PC-3 (cell line): Measurements from ENCODE around the gene PTGDS. TPM values are rescaled to one million over a fixed set of nuclear protein-coding genes. Genes with fewer than 3 reads are reported as not detected.

Experiments used
- ATAC-seq: fragments of 200-7000 bp; cut with Tn5 transposase; 2 replicates; pipeline ENCODE4 v1.9.1; 2020; ENCODE audit warnings: mild to moderate bottlenecking, moderate library complexity
- BruUV-seq: library from RNA; stranded (reverse); fragments of 400-500 nt; replicated peaks from 2 replicates; lab custom pipeline; 2021; lab: Mats Ljungman, UMichigan
- CTCF ChIA-PET: fragments of 300-600 bp; sonication (Branson Sonifier 250); formaldehyde crosslinking; loops from one replicate; lab custom pipeline; 2022; ENCODE audit warnings: antibody characterized with exemption; lab: Charles Lee
- POLR2A ChIA-PET: fragments of 300-600 bp; sonication (Branson Sonifier 250); formaldehyde crosslinking; loops from one replicate; lab custom pipeline; 2022; ENCODE audit warnings: antibody characterized with exemption; ENCODE audit not compliant: unreplicated experiment; lab: Charles Lee
- DNase-seq: peaks from one replicate; pipeline ENCODE4 v3.0.0-alpha.2; 2015
- H2AFZ ChIP-seq: fragments of 300-600 bp; sonication (generic); 2 replicates; pipeline ENCODE4 v1.6.0; 2016; ENCODE audit warnings: antibody characterized with exemption, low read length
- H3F3A ChIP-seq: fragments of 300-600 bp; sonication (generic); one replicate; pipeline ENCODE4 v1.6.0; 2017; ENCODE audit warnings: antibody characterized with exemption, low read length, control low read depth, mild to moderate bottlenecking; ENCODE audit not compliant: unreplicated experiment
- H3K27ac ChIP-seq: fragments of 300-600 bp; sonication (generic); 2 replicates; pipeline ENCODE4 v1.5.1; 2016; ENCODE audit warnings: mild to moderate bottlenecking, low read length
- H3K27me3 ChIP-seq: fragments of 300-600 bp; sonication (generic); 2 replicates; pipeline ENCODE4 v1.6.1; 2016; ENCODE audit warnings: low read length, mixed read lengths
- H3K36me3 ChIP-seq: fragments of 300-600 bp; sonication (generic); 2 replicates; pipeline ENCODE4 v1.6.1; 2016; ENCODE audit warnings: low read depth, mixed run types, low read length, mixed read lengths
- H3K4me1 ChIP-seq: fragments of 300-600 bp; sonication (generic); 2 replicates; pipeline ENCODE4 v1.5.1; 2016; ENCODE audit warnings: low read length; ENCODE audit not compliant: insufficient read depth
- H3K4me2 ChIP-seq: fragments of 300-600 bp; sonication (generic); 2 replicates; pipeline ENCODE4 v1.6.0; 2016; ENCODE audit warnings: low read length
- H3K4me3 ChIP-seq: fragments of 300-600 bp; sonication (generic); 2 replicates; pipeline ENCODE4 v1.5.1; 2016; ENCODE audit warnings: mild to moderate bottlenecking, low read length, mixed read lengths
- H3K79me2 ChIP-seq: fragments of 300-600 bp; sonication (generic); 2 replicates; pipeline ENCODE4 v1.6.1; 2017; ENCODE audit warnings: low read length, mixed read lengths
- H3K9ac ChIP-seq: fragments of 300-600 bp; sonication (generic); 2 replicates; pipeline ENCODE4 v1.6.0; 2016; ENCODE audit warnings: mild to moderate bottlenecking, low read length
- H3K9me2 ChIP-seq: fragments of 300-600 bp; sonication (generic); replicated peaks from 2 replicates; pipeline ENCODE4 v1.6.1; 2016; ENCODE audit warnings: mixed run types, low read length, mixed read lengths
- H3K9me3 ChIP-seq: fragments of 300-600 bp; sonication (generic); 2 replicates; pipeline ENCODE4 v1.6.1; 2016; ENCODE audit warnings: low read length, mixed read lengths
- H4K20me1 ChIP-seq: fragments of 300-600 bp; sonication (generic); 2 replicates; pipeline ENCODE4 v1.6.1; 2016; ENCODE audit warnings: low read length, mixed read lengths
- CTCF ChIP-seq: fragments of 300-600 bp; sonication (generic); conservative IDR thresholded peaks from 2 replicates; pipeline ENCODE4 v1.5.1; 2017; ENCODE audit warnings: antibody characterized with exemption, low read depth, mild to moderate bottlenecking, low read length
- EZH2 ChIP-seq: fragments of 300-600 bp; sonication (generic); IDR thresholded peaks from one replicate; pipeline ENCODE4 v1.6.1; 2017; ENCODE audit warnings: antibody characterized with exemption, mild to moderate bottlenecking, low read length; ENCODE audit not compliant: unreplicated experiment
- EZH2phosphoT487 ChIP-seq: fragments of 300-600 bp; sonication (generic); IDR thresholded peaks from 2 replicates; pipeline ENCODE4 v1.6.1; 2018; ENCODE audit warnings: mild to moderate bottlenecking, antibody characterized with exemption, low read length, borderline replicate concordance
- intact Hi-C: fragments of 100-400 bp; cut with micrococcal nuclease; formaldehyde crosslinking; loops from 2 replicates; pipeline ENCODE4 v1.9.0; 2023
- total RNA-seq: library from RNA; depleted of rRNA; stranded (reverse); fragments of >200 nt; gene quantifications from 2 replicates; pipeline ENCODE4 v1.2.3, GENCODE V29; 2014

PTGDS gene
- total RNA-seq, 1 experiment from 2014 or later = not detected

GRCh38 chr9:136995772-136996311 is 18.5 kb downstream of the PTGDS start:
- ATAC-seq (peak; percentile 4; the same call in 1 of the 2 replicates), DNase-seq (no peak)
- H3K27me3 ChIP-seq = no peaks in the 10 kb centered on the region
- TF ChIP-seq EZH2 (no peak), EZH2phosphoT487 (no peak), CTCF (no peak)
- no peaks in the 10 kb centered on the region; the same call in 1 of the 2 replicates for H3K36me3 ChIP-seq
- no peaks in the 10 kb centered on the region for H4K20me1 ChIP-seq
- peaks cover 16% of the 10 kb centered on the region for H3K79me2 ChIP-seq
- no peak overlapping the region for H3K27ac ChIP-seq
- H3K4me1 ChIP-seq = peaks cover 27% of the 10 kb centered on the region
- H3K9me3 ChIP-seq = no peaks in the 10 kb centered on the region
- no peak overlapping the region for H2AFZ ChIP-seq
- no peaks in the 10 kb centered on the region for H3K9me2 ChIP-seq
- intact Hi-C loops = loop anchor here (10.0 kb wide), 1 partner anchor 151 kb away; the partner anchor contains the start of genes AJM1 and PHPT1
- CTCF ChIA-PET = interaction anchor here (0.7 to 1.4 kb wide), 5 partner anchors 34 to 52 kb away, joined by 3 to 9 read pairs (median 3); partner anchors contain the start of gene FBXW5
- peak overlapping the region; percentile 58 for H3K4me3 ChIP-seq
- H3K9ac ChIP-seq = no peak overlapping the region
- POLR2A ChIA-PET = no interaction called here
- BruUV-seq = no TSS peak
- no peaks in the 10 kb centered on the region for H3F3A ChIP-seq
- H3K4me2 ChIP-seq = peak overlapping the region; percentile 77

- Histone ChIP-seq H3K9me3 (no peaks in the 10 kb centered on the region), H2AFZ (no peak within 1 kb of the TSS), H3K79me2 (peaks cover 16% of the 10 kb centered on the region), H4K20me1 (no peaks in the 10 kb centered on the region), H3K4me1 (peaks cover 27% of the 10 kb centered on the region), H3K4me2 (peak within 1 kb of the TSS; percentile 77), H3K9me2 (no peaks in the 10 kb centered on the region), H3K36me3 (no peaks in the 10 kb centered on the region; the same call in 1 of the 2 replicates), H3K27me3 (no peaks in the 10 kb centered on the region), H3K27ac (no peak within 1 kb of the TSS), H3F3A (no peaks in the 10 kb centered on the region), H3K4me3 (peak within 1 kb of the TSS; percentile 58), H3K9ac (no peak within 1 kb of the TSS)
- no peak for TF ChIP-seq EZH2
- no peak for TF ChIP-seq EZH2phosphoT487
- TF ChIP-seq CTCF = no peak
- BruUV-seq = no TSS peak
- CTCF ChIA-PET = interaction anchor here (0.7 to 1.4 kb wide), 5 partner anchors 33 to 52 kb away, joined by 3 to 9 read pairs (median 3); partner anchors contain the start of gene FBXW5
- peak; percentile 60 for DNase-seq
- POLR2A ChIA-PET = interaction anchor here (0.7 kb wide), 1 partner anchor 82 kb away, joined by 3 read pairs; no protein-coding TSS in a partner anchor
- intact Hi-C loops = loop anchor here (10.0 kb wide), 1 partner anchor 152 kb away; the partner anchor contains the start of genes AJM1 and PHPT1
- peak; percentile 49 for ATAC-seq
These were observed 19.3 kb downstream of the PTGDS start, which contains the start of gene CLIC3 for GRCh38 chr9:136996361-136997292. Gene CLIC3 (minus strand): TSS chr9:136996568. CDS start chr9:136996543, 25 bp downstream.
